Epithelial cell of esophagus (primary cell): ENCODE measurements around the gene GNAT2.

Experiments
- DNase-seq: peaks from one replicate; pipeline ENCODE4 v3.0.0; 2010; ENCODE audit warnings: low read depth
- H3K4me3 ChIP-seq: 2 replicates; pipeline ENCODE4 v1.5.1; 2011; ENCODE audit warnings: mild to moderate bottlenecking, low read length, control low read depth
- CTCF ChIP-seq: IDR thresholded peaks from 2 replicates; pipeline ENCODE4 v1.5.1; 2011; ENCODE audit warnings: low read depth, mild to moderate bottlenecking, low read length, control low read depth, inconsistent platforms; ENCODE audit not compliant: insufficient read depth; ENCODE audit errors: missing control alignments

GNAT2 gene

GRCh38 chr1:109627692-109628399 is 8.4 kb upstream of the GNAT2 start:
- TF ChIP-seq CTCF = no peak
- DNase-seq = no peak
- H3K4me3 ChIP-seq = no peak overlapping the region

GRCh38 chr1:109626682-109627408 is 7.4 kb upstream of the GNAT2 start:
- TF ChIP-seq CTCF = no peak
- H3K4me3 ChIP-seq = no peak overlapping the region
- no peak for DNase-seq

- H3K4me3 ChIP-seq = no peak overlapping the region
- no peak for DNase-seq
- TF ChIP-seq CTCF = no peak
Measured at GRCh38 chr1:109625601-109626560, 6.5 kb upstream of the GNAT2 start.

GRCh38 chr1:109625176-109625575 is 5.8 kb upstream of the GNAT2 start:
- DNase-seq = no peak
- H3K4me3 ChIP-seq = no peak overlapping the region
- no peak for TF ChIP-seq CTCF

GRCh38 chr1:109624201-109625010 is 5.0 kb upstream of the GNAT2 start:
- TF ChIP-seq CTCF = no peak
- no peak for DNase-seq
- H3K4me3 ChIP-seq = no peak overlapping the region

- DNase-seq = no peak
- no peak overlapping the region for H3K4me3 ChIP-seq
- TF ChIP-seq CTCF = no peak
Measured at GRCh38 chr1:109623601-109624161, 4.3 kb upstream of the GNAT2 start.
